Measurements from ENCODE around the gene MICAL3.
"Not testable (repeated sequence)": the region's sequence is repeated elsewhere in the genome, so short reads cannot be mapped to it uniquely, and the experiment has no call there.

The MICAL3 gene

DNA sequence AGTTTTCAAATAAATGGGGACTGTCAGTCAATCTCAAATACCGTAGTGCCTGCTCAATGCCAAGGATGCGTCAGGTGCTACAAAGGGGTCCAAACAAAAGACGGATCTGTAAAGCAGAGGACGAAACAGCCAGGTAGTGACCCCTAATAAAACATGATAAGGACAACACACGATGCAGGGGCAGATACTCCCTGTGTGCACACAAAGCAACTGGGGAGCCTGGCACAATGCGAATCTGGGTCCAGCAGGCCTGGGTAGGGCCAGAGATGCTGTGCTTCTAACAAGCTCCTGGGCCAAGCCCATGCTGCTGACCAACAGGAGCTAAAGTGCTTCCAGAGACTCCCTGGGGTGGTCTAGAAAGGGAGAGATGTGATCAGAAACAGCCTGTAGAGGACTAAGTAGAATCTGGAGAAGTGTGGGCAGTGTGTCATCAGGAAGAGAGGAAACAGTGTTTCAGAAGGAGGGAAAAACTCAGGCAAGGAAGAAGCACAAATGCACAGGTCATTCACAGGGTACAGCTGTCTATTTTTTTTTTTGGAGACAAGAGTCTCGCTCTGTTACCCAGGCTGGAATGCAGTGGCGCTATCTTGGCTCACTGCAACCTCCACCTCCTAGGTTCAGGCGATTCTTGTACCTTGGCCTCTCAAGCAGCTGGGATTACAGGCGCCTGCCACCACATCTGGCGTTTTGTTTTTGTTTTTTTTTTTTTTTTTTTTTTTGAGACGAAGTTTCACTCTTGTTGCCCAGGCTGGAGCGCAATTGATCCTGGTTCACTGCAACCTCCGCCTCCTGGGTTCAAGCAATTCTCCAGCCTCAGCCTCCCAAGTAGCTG lies 74.5 kb downstream of the MICAL3 start:
- no peak for DNase-seq

DNA sequence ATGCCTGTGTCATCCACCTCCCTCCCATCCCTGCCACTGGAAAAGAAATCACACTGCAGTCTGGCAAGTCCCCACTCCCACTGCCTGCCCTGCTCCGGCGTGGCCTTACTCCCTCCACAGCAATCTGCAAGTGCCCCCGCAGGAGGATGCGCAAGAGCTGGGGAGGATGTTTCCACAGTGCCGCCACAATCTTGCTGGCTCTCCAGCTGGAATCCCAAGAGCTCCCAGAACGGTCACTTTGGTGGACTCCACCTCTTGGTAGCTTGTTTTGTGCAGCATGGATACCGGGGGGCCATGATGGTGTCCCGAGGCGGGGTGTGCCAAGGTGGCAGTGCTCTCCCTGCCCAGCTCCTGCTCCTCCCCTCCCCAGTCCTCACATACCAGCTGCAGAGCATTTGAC lies 76.3 kb downstream of the MICAL3 start:
- DNase-seq = no peak

DNA sequence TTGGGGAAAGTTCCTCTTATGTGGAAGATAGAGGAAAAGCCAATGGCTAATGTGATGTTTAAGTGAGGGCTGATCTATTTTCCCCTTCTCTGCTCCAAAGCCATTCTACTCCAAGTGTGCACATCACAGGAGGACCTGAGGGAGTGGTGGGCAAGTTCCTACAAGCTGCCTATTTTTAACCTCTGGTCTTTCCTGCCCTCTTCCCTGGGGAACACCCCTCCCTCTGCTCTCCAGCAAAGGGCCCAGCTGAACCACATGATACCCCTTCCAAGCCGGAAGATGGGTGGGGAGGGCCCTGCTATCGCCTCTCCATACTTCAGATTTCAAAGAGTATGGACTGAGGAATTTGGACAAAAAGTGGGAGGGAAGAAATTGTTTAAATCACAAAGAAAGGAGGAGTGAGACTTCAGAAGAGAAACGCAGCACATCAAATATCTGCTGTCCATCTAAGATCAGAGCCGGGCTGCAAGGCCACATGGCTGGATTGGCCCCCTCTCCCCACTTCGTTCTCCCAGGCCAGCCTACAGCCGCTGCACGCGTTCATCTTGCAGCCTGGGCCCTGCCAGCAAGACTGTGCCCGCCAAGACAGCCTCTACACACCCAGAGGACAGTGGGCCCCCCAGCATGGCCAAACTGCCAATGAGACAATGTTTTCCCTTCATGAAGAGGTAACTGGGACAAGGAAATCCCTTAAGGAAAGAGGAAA lies 77.5 kb downstream of the MICAL3 start:
- no peak for DNase-seq

DNA sequence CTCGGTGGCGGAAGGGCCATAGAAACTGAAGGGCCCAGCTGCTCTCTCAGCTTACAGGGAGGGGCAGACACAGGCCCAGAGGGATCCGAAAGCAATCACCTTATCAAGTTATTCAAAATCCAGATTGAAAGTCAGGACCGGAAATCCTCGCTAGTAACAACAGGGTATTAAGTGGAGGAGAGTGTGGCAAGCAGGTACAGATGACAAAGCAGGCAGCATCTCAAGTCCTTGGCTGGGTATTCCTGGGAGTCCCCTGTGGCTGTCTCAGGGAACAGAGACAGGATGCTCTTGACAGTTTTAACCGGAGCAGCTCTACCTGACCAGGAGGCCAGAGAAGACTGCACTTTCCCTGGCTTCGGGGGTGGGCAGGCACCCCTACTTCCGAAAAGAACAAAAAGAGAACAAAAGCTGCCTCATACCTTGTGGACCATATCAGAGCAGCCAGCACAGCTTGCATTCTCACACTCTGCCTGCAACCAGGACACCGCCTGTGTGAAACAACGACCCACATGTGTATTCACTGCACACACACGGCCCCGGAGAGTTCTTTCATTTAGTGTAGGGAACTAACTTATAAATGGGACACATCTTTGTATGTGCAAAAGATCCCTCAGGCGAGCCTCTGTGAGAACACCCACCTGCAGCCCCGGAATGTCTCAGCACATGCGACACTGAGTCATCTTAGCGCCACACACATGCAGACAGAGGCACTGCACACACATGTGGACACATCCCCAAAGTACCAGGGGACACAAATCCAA lies 78.3 kb downstream of the MICAL3 start:
- no peak for DNase-seq

DNA sequence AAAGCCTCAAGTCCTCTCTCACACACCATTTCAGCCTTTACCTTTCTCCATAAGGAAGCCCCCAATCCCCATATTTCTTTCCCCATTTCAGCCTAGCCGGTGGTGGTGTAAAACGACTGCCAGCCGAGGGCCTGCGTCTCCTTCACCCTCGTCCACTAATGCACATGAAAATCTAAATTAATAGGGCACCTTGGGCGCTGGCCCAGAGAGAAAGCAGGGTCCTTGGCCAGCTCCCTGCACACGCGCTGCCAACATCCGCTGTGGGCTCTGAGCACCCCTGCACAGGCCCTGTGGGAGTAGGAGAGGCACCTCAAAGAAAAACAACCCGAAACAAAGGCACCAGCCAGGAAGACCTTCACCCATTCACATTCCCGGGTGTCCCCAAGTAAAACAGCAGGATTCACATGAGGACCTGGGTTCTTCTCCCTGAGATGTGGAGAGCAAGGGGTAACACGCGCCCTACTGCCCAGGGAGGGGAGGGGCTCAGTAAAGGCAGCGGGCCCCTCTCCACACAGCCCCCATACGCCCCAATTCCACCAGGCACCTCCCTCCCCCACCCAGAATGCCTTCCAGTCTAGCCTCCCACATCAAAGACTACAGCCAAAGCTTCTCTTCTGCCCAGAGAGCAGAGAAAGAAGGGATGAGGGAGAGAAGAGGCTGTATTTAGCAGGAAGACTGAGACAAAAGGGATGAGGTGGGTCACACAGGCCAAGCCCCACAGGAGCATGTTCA lies 79.0 kb downstream of the MICAL3 start:
- no peak for DNase-seq

DNA sequence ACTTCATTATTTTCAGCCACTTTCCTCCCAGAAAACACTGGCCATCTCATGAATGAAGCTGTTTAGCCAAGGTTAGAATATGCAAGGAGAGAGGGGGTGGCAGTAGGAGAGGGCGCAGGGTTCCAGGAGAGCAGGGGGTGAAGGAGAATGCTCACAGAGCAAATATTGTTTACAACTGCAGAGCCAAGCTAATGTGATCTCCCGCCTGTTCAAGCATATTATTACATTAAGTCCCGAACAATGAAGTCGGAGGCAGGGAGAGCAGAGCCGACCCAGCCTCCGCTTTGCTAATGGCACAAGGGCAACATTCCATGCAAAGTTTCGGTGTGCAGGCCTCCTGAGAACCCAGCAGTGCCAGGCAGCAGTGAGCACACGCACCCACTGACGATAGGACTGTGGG lies 80.1 kb downstream of the MICAL3 start:
- no peak for DNase-seq

DNA sequence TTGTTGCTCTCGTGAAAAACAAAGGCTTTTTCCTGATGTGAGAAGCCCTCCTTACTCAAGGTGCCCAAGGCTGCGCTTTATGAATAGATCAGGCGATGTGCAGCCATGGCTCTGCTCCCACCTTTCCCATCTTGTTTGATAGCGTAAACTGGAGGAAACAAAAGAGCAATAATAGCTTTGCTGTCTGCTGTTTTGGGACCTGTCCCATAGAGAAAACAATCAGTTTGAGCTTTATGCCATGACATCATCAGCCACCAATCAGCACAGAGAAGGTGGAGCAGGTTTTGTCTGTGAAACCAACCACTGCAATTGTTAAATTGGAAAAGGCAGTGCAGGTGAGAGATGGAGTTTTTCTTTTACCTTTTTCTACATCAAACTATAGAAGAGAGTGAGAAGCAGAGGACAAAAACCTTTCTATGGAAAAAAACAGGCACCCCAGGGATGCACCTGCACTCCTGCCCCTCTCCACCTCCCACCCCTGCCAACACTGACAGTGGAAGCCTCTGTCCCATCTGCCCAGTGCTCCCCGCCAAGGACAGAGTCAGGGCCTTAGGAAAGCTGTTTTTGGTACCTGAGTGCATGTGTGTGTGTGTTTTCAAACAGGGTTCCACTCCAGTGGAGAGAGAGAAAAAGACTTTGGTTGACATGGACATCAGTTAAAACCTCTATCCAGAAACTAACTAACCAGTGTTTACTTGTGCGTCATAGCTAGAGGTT lies 80.7 kb downstream of the MICAL3 start:
- DNase-seq = no peak

DNA sequence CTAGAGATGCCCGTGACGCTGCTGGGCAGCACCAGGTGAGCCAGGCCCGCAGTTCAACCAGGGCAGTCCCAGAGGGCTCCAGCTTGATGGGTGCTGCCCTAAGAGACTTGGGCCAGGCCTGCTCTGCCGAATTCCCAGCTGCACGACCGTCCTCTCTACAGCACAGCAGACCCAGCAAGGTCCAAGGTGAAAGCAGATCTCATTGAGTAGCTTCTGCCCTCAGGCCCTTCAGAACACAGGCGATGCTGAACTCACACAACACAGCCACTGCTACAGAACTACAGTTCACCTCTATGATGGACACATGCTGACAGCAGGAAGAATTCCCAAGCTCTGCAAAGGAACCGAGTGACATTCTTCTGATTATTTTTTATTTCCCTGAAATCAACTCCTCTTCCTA lies 81.6 kb downstream of the MICAL3 start:
- DNase-seq = no peak

DNA sequence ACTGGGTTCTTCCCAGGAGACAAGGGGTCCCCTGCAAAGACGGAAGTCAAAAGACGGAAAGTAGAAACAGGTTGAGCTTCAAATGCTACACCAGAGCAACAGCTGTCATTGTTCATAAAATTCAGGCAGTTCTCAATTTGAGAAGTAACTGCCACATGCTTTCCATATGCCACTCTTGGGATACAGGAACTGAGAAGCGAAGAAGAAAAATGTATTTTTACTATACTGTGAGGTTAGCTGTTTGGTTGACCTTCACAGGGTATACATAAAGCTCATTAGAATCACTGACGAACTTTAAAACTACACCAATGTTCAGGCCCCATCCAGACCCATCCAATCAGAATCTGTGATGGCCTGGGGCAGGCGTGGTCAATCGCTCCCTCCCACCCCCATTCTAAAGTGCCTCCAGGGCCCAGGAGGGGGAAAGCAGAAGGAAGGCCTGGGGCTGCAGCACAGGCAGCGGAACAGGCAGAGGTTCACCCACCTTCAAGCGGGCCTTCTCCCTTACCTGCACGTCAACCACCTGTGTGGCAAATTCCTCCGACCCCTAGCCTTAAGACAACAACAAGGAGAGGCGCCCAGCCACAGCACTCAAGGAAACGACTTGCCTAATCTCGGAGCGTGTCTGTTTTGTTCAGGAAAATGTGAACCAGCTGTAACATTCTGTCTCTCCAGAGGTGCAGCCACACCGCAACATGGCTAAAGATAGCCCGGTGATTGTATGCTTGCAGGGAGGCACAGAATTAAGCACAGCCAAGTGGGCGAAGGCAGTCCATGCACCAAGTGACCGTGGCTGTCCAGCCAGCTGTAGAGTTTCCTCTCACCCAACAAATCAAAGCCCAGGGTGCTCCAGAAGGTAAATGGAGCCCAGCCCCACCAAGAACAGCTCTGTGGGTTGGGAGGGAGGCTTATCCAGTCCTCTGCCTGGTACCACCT lies 82.6 kb downstream of the MICAL3 start:
- DNase-seq = no peak

DNA sequence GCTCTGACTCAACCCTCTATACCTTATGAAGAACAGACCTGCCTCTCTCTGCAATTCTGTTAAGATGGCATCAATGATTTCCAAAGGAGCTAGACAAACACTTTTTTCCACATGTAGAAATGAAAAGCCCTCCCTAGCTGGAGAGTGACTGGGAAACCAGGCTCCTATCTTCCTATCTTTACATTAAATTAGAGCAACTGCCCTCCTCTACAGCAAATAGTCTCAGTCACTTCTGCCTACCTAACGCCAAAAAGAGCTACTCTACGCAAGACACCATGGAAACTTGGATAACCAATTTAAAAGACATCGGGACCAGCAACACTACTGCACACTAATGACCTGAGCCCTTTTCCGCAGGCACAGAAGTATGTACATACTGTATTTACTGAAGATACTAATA lies 84.8 kb downstream of the MICAL3 start:
- no peak for DNase-seq

DNA sequence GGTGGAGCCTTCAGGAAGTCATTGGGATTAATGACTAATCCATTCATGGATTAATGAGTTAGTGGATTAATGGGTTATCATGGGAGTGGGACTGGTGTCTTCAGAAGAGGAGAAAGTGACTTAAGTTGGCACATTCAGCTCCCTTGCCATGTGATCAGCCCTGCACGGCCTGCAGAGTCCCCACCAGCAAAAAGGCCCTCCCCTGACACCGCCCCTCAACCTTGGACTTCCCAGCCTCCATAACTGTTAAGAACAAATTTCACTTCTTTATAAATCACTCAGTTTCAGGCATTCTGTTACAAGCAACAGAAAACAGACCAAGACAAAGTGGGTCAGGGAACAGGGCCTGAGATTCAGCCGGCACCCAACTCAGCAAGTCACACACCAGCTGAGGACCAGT lies 85.3 kb downstream of the MICAL3 start:
- no peak for DNase-seq

DNA sequence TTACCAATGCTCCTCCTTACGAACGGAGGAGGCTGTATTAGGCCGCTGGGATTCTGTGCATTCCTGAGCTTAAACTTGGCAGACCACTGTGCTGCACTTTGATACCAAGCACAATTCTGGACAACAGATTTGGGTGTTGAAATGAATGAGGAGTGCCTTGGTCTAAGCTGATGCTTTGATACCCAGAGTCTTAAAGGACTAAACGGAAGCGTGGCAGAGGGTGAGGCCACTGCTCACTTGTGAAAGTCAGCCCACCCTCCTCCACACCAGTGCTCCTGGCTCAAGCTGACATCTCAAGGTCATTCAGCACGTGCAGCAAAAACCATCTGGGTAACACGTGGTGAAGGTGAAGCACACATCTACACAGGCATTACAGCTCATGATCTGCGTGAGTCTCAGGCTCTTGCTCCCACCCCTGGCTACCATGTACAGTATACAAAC lies 85.9 kb downstream of the MICAL3 start:
- DNase-seq = no peak

DNA sequence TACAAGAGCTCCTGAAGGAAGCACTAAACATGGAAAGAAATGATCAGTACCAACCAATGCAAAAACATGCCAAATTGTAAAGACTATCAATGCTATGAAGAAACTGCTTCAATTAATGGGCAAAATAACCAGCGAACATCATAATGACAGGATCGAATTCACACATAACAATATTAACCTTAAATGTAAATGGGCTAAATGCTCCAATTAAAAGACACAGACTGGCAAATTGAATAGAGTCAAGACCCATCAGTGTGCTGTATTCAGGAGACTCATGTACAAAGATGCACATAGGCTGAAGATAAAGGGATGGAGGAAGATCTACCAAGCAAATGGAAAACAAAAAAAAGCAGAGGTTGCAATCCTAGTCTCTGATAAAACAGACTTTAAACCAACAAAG lies 91.9 kb downstream of the MICAL3 start:
- not testable (repeated sequence) for DNase-seq

DNA sequence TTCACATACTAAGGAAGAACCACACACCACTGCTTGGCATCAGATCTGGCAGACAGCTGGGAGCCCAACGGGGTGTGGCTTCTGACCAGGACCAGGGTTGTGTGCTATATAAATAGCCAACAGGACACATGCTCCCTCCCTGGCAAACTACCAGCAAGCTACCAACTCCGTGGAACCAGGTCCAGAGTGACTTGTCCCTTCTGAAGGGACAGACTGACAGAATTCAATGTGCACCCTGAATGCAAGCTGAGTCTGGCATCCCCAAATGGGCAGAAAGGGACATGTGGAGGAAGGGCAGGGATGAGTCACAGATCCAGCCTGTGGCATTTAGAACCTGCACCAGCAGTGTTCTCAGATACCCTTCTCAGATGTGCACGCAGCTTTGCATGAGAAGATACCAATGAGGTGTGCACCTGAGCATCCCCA lies 92.9 kb downstream of the MICAL3 start:
- no peak for DNase-seq

DNA sequence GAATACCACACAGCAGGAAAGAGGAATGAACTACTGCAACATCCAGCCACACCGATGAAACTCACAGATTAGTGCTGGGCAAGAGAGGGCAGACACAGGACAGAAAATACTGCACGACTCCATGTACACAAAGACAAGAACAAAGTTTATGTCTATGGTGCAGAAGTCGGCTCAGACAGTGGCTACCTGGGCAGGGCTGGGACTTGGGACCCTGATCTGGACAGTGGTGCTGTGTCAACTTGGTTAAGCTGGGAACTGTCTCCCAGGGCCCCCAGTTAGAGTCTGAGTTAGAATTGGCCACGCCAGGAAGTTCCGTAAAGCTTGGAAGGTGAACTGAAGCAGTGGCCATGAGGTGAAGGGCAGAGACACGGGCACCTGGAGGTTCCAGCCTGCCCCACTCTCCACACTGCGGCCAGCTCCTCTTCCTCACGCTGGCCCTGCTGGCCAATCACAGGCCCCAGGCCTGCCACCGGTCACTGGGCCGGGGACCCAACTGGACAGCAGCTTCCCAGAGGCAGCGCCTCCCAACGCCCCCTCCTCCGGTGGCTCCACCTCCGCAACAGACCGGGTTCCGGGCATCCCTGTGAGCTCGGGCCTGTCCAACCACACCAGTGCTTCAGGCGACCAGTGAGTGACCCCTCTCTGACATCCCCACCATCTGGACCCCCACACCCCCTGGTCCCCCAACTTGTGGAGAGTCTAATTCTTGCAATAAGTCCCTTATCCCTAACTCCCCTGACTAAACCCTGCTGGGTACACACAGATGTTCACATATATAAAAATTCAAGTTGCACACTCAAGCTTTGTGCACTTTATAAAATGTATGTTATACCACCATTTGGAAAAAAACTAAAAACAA lies 93.7 kb downstream of the MICAL3 start:
- DNase-seq = no peak

DNA sequence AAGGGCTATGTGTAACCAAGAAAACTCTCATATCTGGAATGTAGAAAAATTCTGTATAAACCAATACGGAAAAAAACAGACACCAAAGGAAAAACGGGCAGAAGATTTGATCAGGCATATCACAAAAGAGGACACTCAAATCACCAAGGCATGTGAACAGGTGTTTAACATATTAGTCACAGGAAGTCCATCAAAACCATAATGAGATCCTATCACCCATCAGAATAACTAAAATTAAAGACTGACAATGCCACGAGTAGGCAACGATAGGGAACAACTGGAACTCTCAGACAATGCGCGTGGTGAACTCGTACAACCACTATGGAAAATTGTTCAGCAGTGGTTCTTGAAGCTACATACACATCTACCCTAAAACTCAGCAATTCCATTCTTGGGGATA lies 94.5 kb downstream of the MICAL3 start:
- DNase-seq = no peak

DNA sequence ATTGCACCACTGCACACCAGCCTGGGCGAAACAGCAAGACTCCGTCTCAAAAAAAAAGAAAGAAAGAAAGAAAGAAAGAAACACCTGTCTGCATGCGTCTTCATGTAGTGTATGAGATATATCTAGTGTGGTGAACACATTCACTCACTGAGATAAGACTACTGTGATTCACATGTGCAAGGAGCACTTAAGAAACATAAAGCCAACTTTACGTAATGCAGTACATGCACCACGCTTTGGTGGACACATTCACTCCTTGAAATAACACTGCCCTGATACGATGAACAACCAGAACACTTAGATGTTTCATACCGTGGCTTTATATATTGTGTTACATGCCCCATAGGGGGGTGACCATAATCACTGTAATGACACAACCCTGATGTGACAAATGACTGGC lies 96.0 kb downstream of the MICAL3 start:
- no peak for DNase-seq

DNA sequence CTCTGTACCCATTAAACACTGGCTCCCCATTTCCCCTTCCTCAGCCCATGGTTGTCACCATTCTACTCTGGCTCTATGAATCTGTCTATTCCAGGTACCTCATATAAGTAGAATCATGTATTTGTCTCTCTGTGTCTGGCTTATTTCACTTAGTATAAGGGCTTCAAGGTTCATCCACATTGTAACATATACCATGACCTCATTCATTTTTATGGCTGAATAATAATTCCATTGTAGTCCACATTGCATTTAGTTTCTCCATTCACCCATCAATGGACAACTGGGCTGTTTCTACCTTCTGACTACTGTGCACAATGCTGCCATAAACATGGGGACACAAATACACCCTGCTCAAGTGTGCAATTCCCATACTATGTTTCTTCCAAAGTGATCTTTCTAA lies 97.3 kb downstream of the MICAL3 start:
- DNase-seq = no peak

DNA sequence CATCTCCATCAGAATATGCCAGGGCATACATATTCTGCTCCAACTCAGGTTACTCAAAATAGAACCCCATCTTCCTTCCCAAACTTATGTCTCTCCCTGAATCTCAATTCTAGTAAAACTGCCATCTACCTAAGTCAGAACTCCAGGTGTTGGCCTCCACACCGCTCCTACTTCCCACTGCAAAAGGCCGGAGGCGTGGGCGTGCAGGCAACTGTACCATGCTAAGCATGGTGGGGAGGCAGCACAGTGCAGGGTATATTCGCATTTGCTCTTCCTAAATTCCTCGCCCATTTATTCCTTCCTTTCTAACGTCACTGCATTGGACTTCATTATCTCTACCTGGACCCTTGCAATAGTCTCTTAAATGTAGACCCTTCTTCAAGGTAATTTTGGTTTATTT lies 97.8 kb downstream of the MICAL3 start:
- no peak for DNase-seq

DNA sequence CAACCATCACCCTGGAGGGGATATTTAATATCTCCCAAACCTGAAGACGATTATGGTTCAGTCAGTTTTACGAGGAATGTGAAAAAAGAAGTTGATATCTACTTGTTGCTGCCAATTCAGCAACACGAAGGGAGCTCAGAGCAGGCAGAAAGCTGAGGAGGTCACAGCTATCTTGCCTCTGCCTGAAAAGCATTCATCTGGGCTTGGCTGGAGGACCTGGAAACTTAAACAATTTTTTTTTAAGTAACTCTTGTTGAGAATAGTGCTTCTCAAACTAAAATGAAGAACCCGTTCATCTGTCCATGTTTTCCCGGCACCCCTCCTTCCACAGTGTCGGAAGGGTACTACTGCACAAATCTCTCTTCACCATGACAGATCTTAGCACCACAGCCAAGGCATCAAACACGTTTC lies 98.9 kb downstream of the MICAL3 start:
- DNase-seq = no peak
